ENCODE results near the gene KIAA0753.

Gene KIAA0753

DNA sequence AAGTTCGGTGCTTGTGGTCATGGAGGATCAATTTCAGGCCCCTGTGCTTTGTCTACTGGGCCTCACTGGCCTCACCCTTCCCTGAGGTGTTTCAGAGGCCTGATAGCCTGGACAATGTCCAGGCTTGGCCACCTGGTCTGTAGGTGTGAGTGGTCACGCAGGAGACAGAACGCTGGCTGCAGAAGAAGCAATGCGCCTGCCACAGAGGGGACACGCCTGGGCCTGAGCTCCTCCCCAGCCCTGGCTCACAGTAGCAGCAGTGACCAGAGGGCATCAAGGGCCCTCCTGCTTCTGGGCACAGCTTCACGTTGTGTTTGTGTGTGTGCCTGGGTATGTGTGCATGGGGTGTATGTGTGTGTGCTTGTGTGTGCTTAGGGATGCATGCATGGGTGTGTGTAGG lies 82.2 kb downstream of the KIAA0753 start:
- H2BK120ac ChIP-seq (ENCODE audit: insufficient read depth, low read length, poor library complexity): no peak overlapping the region
- H4K8ac ChIP-seq (ENCODE audit: low read depth, low read length): no peak overlapping the region
- no peak overlapping the region for H3K23ac ChIP-seq (ENCODE audit: low read length)
- WGBS (ENCODE audit: extremely low coverage, insufficient coverage, insufficient read length): no CpG with 5 or more reads among the region's 6 CpGs
- no peak overlapping the region for H4K12ac ChIP-seq (ENCODE audit: low read depth, low read length)
- H2AK5ac ChIP-seq (ENCODE audit: low read length): no peak overlapping the region
- no peak overlapping the region for H3K4me2 ChIP-seq (ENCODE audit: low read length)
- peaks cover 6% of the 10 kb centered on the region for H3K9me3 ChIP-seq (ENCODE audit: insufficient read depth, low read depth, low read length)
- no peak overlapping the region for H2AFZ ChIP-seq (ENCODE audit: insufficient read depth, low read length, poor library complexity)
- H3K14ac ChIP-seq (ENCODE audit: low read length): no peak overlapping the region
- H3K18ac ChIP-seq (ENCODE audit: low read length): no peak overlapping the region
- H3K27ac ChIP-seq (ENCODE audit: low read depth, low read length): no peak overlapping the region
- H3K4ac ChIP-seq (ENCODE audit: low read depth, low read length): no peak overlapping the region
- no peaks in the 10 kb centered on the region for H3K79me1 ChIP-seq (ENCODE audit: low read length)
- no peak for DNase-seq
- H3K4me3 ChIP-seq (ENCODE audit: low read depth, low read length): no peak overlapping the region
- H3K27me3 ChIP-seq (ENCODE audit: insufficient read depth, low read length): peaks cover 27% of the 10 kb centered on the region
- no peak overlapping the region for H3K9ac ChIP-seq (ENCODE audit: low read length)
- H4K91ac ChIP-seq (ENCODE audit: low read depth, low read length): no peak overlapping the region
- H3K4me1 ChIP-seq (ENCODE audit: control insufficient read depth in 1 of 2, insufficient read depth in 2 of 2, low read length in 2 of 2): peaks cover 4 to 16% of the 10 kb centered on the region in 2 experiments
- no peaks in the 10 kb centered on the region for H3K79me2 ChIP-seq (ENCODE audit: control insufficient read depth, insufficient read depth, low read length, poor library complexity)
- no peak overlapping the region for H2BK5ac ChIP-seq (ENCODE audit: low read depth, low read length, poor library complexity)
- H2BK12ac ChIP-seq (ENCODE audit: low read length): no peak overlapping the region
- H3K36me3 ChIP-seq (ENCODE audit: control insufficient read depth in 1 of 2, insufficient read depth in 2 of 2, low read length in 2 of 2): no peaks in the 10 kb centered on the region

DNA sequence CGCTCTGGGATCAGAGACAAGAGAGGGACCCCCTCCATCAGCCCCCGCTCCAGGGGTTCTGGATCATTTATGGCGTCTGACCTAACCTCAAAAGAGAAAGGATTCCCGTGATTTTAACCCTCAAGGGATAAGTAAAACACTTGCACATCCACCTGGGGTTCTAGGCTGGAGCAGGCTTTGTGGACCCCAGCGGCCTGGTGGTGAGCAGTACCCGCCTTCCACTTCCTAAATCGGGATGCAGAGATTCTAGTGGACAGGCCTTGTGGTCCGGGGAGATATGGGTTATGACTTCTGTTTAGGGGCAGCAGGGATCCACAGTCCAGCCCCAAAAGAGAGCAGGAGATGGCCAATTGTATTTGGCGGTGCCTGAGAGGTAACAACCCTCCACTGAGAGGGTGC lies 83.5 kb downstream of the KIAA0753 start:
- Histone ChIP-seq H3K14ac (ENCODE audit: low read length) (no peak overlapping the region), H2BK120ac (ENCODE audit: insufficient read depth, low read length, poor library complexity) (no peak overlapping the region), H2AFZ (ENCODE audit: insufficient read depth, low read length, poor library complexity) (no peak overlapping the region), H2AK5ac (ENCODE audit: low read length) (no peak overlapping the region), H3K4me1 (ENCODE audit: control insufficient read depth in 1 of 2, insufficient read depth in 2 of 2, low read length in 2 of 2) (peaks cover 8 to 20% of the 10 kb centered on the region in 2 experiments), H4K91ac (ENCODE audit: low read depth, low read length) (no peak overlapping the region), H3K9me3 (ENCODE audit: insufficient read depth, low read depth, low read length) (peaks cover 6% of the 10 kb centered on the region), H3K4ac (ENCODE audit: low read depth, low read length) (no peak overlapping the region), H3K36me3 (ENCODE audit: control insufficient read depth in 1 of 2, insufficient read depth in 2 of 2, low read length in 2 of 2) (no peaks in the 10 kb centered on the region), H3K18ac (ENCODE audit: low read length) (no peak overlapping the region), H2BK12ac (ENCODE audit: low read length) (no peak overlapping the region), H2BK5ac (ENCODE audit: low read depth, low read length, poor library complexity) (no peak overlapping the region), H3K4me2 (ENCODE audit: low read length) (peak overlapping the region; percentile 86), H3K9ac (ENCODE audit: low read length) (no peak overlapping the region), H3K4me3 (ENCODE audit: low read depth, low read length) (no peak overlapping the region), H3K27ac (ENCODE audit: low read depth, low read length) (no peak overlapping the region), H3K23ac (ENCODE audit: low read length) (no peak overlapping the region), H4K12ac (ENCODE audit: low read depth, low read length) (no peak overlapping the region), H4K8ac (ENCODE audit: low read depth, low read length) (no peak overlapping the region), H3K79me1 (ENCODE audit: low read length) (no peaks in the 10 kb centered on the region), H3K79me2 (ENCODE audit: control insufficient read depth, insufficient read depth, low read length, poor library complexity) (no peaks in the 10 kb centered on the region), H3K27me3 (ENCODE audit: insufficient read depth, low read length) (peaks cover 27% of the 10 kb centered on the region)
- no CpG with 5 or more reads among the region's 9 CpGs for WGBS (ENCODE audit: extremely low coverage, insufficient coverage, insufficient read length)
- no peak for DNase-seq

DNA sequence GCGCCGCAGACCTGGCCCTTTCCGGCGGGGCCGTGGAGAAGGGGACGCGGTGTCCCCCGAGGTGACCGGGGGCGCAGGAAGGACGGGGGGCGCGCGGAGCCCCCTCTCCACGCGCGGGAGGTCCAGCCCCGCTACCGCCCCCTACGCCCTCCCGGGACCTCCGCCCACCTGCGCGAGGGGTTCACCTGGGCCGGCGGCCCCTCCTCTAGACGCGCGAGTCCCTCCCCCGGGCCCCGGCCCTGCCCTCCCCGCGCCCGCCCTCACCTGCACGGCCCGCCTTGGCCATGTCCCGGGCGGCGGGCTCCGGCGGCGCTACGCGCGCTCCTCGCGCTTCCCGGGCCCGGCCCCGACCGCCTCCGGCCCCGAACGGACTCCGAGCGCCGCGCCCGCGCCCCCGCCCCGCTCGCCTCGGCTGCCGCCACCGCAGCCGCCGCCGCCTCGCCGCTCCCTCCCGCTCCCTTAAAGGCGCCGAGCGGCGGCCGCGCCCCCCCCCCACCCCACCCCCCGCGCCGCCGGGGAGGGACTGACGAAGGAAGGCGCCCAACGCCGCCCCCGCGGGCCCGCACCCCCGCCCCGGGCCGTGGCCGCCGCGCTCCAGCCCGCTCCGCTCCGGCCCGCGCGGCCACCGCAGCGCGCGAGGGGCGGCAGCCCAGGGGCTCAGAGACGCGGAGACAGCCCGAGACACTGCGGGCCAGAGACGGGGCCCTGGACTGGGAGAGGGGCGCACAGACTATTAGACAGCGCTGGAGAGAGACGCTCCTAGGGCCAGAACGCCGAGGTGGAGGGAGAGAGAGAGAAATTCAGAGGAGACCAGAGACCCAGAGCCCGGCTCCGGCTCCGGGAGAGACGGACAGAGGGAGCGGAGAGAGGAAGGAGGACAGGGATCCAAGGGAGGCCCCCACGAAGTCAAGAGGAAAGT lies 84.1 kb downstream of the KIAA0753 start, which contains the start of gene PITPNM3:
PITPNM3 (minus strand) TSS at position 435 of the 919 bp plus-strand sequence; CDS start at position 286, 149 bp downstream.
- no peak within 1 kb of the TSS for H3K14ac ChIP-seq (ENCODE audit: low read length)
- H2AK5ac ChIP-seq (ENCODE audit: low read length): no peak within 1 kb of the TSS
- peaks cover 12 to 23% of the 10 kb centered on the region in 2 experiments for H3K4me1 ChIP-seq (ENCODE audit: control insufficient read depth in 1 of 2, insufficient read depth in 2 of 2, low read length in 2 of 2)
- no peaks in the 10 kb centered on the region for H3K79me1 ChIP-seq (ENCODE audit: low read length)
- no peaks in the 10 kb centered on the region for H3K79me2 ChIP-seq (ENCODE audit: control insufficient read depth, insufficient read depth, low read length, poor library complexity)
- peaks cover 27% of the 10 kb centered on the region for H3K27me3 ChIP-seq (ENCODE audit: insufficient read depth, low read length)
- H2BK12ac ChIP-seq (ENCODE audit: low read length): no peak within 1 kb of the TSS
- peaks cover 6% of the 10 kb centered on the region for H3K9me3 ChIP-seq (ENCODE audit: insufficient read depth, low read depth, low read length)
- no peak within 1 kb of the TSS for H3K9ac ChIP-seq (ENCODE audit: low read length)
- H3K4me3 ChIP-seq (ENCODE audit: low read depth, low read length): peak within 1 kb of the TSS; percentile 58
- peak within 1 kb of the TSS; percentile 21 for H2AFZ ChIP-seq (ENCODE audit: insufficient read depth, low read length, poor library complexity)
- H4K8ac ChIP-seq (ENCODE audit: low read depth, low read length): no peak within 1 kb of the TSS
- no peak within 1 kb of the TSS for H3K4ac ChIP-seq (ENCODE audit: low read depth, low read length)
- no peak within 1 kb of the TSS for H2BK120ac ChIP-seq (ENCODE audit: insufficient read depth, low read length, poor library complexity)
- H4K12ac ChIP-seq (ENCODE audit: low read depth, low read length): no peak within 1 kb of the TSS
- DNase-seq: peak in 1 of 2 donors; percentile 22
- H3K36me3 ChIP-seq (ENCODE audit: control insufficient read depth in 1 of 2, insufficient read depth in 2 of 2, low read length in 2 of 2): no peaks in the 10 kb centered on the region
- H4K91ac ChIP-seq (ENCODE audit: low read depth, low read length): no peak within 1 kb of the TSS
- H3K23ac ChIP-seq (ENCODE audit: low read length): no peak within 1 kb of the TSS
- WGBS (ENCODE audit: extremely low coverage, insufficient coverage, insufficient read length): no CpG with 5 or more reads among the region's 122 CpGs
- no peak within 1 kb of the TSS for H3K27ac ChIP-seq (ENCODE audit: low read depth, low read length)
- H2BK5ac ChIP-seq (ENCODE audit: low read depth, low read length, poor library complexity): no peak within 1 kb of the TSS
- H3K4me2 ChIP-seq (ENCODE audit: low read length): peak within 1 kb of the TSS; percentile 86
- H3K18ac ChIP-seq (ENCODE audit: low read length): no peak within 1 kb of the TSS

DNA sequence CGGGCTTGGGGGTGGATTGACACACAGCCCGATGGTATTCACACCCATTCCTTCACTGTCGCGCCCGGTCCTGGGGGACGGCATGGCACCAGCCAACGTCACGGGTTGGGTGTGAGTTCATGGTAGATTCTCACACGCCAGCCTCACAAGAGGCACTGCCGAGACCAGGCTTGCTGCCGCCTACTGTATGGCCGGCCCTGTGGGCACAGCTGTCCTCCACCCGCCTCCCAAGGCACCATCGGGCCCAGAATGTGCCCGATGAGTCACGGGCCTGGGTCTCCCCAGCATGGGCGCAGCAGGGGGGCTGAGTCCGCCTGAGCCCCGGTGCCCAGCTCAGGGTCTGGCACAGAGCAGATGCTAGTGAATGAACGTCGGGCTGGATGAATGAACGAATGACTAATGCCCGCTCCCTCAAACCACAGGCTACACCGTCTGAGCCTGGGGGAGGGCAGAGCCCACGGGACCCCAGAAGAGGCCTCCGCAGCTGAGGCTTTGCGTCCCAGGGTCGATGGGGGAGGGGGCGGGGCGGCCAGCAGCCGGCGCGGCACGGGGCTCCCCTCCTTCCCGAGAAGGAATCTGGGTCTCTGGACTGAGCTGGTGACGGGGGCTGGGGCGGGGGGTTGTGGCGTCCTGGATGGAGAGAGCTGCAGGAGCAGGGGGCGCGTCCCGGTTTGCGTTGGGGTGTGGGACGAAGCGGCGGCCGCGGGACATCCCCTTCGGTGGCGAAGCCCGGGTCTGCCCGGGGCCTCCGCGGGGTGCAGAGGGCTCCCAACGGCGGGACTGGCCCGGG lies 85.0 kb downstream of the KIAA0753 start:
- Histone ChIP-seq H4K91ac (ENCODE audit: low read depth, low read length) (no peak overlapping the region), H3K4me3 (ENCODE audit: low read depth, low read length) (peak overlapping the region; percentile 58), H3K79me2 (ENCODE audit: control insufficient read depth, insufficient read depth, low read length, poor library complexity) (no peaks in the 10 kb centered on the region), H3K4me1 (ENCODE audit: control insufficient read depth in 1 of 2, insufficient read depth in 2 of 2, low read length in 2 of 2) (peaks cover 16 to 27% of the 10 kb centered on the region in 2 experiments), H2BK12ac (ENCODE audit: low read length) (no peak overlapping the region), H4K8ac (ENCODE audit: low read depth, low read length) (no peak overlapping the region), H3K4ac (ENCODE audit: low read depth, low read length) (no peak overlapping the region), H3K23ac (ENCODE audit: low read length) (peak overlapping the region; percentile 27), H3K14ac (ENCODE audit: low read length) (no peak overlapping the region), H4K12ac (ENCODE audit: low read depth, low read length) (no peak overlapping the region), H3K36me3 (ENCODE audit: control insufficient read depth in 1 of 2, insufficient read depth in 2 of 2, low read length in 2 of 2) (no peaks in the 10 kb centered on the region), H3K9ac (ENCODE audit: low read length) (no peak overlapping the region), H3K27me3 (ENCODE audit: insufficient read depth, low read length) (peaks cover 27% of the 10 kb centered on the region), H3K4me2 (ENCODE audit: low read length) (peak overlapping the region; percentile 86), H2AFZ (ENCODE audit: insufficient read depth, low read length, poor library complexity) (peak overlapping the region; percentile 21), H3K9me3 (ENCODE audit: insufficient read depth, low read depth, low read length) (peaks cover 6% of the 10 kb centered on the region), H2BK5ac (ENCODE audit: low read depth, low read length, poor library complexity) (no peak overlapping the region), H2BK120ac (ENCODE audit: insufficient read depth, low read length, poor library complexity) (no peak overlapping the region), H3K18ac (ENCODE audit: low read length) (no peak overlapping the region), H3K79me1 (ENCODE audit: low read length) (no peaks in the 10 kb centered on the region), H3K27ac (ENCODE audit: low read depth, low read length) (no peak overlapping the region), H2AK5ac (ENCODE audit: low read length) (no peak overlapping the region)
- DNase-seq: peak in 1 of 2 donors; percentile 10
- WGBS (ENCODE audit: extremely low coverage, insufficient coverage, insufficient read length): no CpG with 5 or more reads among the region's 56 CpGs
